ENCODE data around the gene SAMD8. TPM values are rescaled to one million over a fixed set of nuclear protein-coding genes. Genes with fewer than 3 reads are reported as not detected.
A peak's percentile ranks its signal among the peaks of the same experiment; 100 is the strongest.

SAMD8 gene
- total and polyA plus RNA-seq, 2 of the 8 experiments (the other 6 are each of a cell fraction or from before 2014, with no cell fraction given), result 11.7 to 20.9 TPM

- Histone ChIP-seq H2BK5ac (ENCODE audit: low read depth, low read length) (peak overlapping the region; percentile 18; the same call in 1 of the 2 replicates), H2AFZ (ENCODE audit: low read length) (peak overlapping the region; percentile 80; the same call in 1 of the 2 replicates), H4K8ac (ENCODE audit: extremely low read depth, insufficient read depth, low read length) (no peak overlapping the region), H2BK120ac (replicated peaks; ENCODE audit: low read depth, low read length) (no peak overlapping the region), H4K5ac (ENCODE audit: insufficient read length, low read depth, low read length) (no peak overlapping the region), H3K9me3 (ENCODE audit: insufficient read depth in 2 of 2, low read depth in 1 of 2, low read length in 1 of 2) (no peaks in the 10 kb centered on the region; a peak in 1 of 4 replicates), H4K91ac (replicated peaks; ENCODE audit: insufficient read length, low read length) (no peak overlapping the region), H3K14ac (ENCODE audit: insufficient read length) (no peak overlapping the region), H2AK5ac (ENCODE audit: low read depth, low read length) (no peak overlapping the region), H3K4me1 (replicated peaks in 1 of 4; ENCODE audit: control insufficient read depth in 3 of 4, insufficient read depth in 4 of 4, low read length in 3 of 4) (peaks cover 1 to 19% (median 7%) of the 10 kb centered on the region in 4 experiments; a peak in 6 of 7 replicates), H3K23ac (ENCODE audit: insufficient read length) (no peak overlapping the region), H2BK12ac (ENCODE audit: low read depth, low read length) (peak overlapping the region; percentile 82; the same call in 1 of the 2 replicates), H3K27ac (ENCODE audit: low read depth, low read length) (no peak overlapping the region), H2BK20ac (ENCODE audit: low read length) (peak overlapping the region; percentile 3; the same call in 1 of the 2 replicates), H2BK15ac (ENCODE audit: low read length) (0 out of 2 replicates have a peak overlapping the region, but pooled peaks have one; percentile 72), H3K23me2 (ENCODE audit: low read depth, low read length) (no peaks in the 10 kb centered on the region), H3K9ac (replicated peaks in 1 of 4; ENCODE audit: extremely low read depth in 1 of 4, low read depth in 3 of 4, low read length in 3 of 4) (no peak overlapping the region), H3K36me3 (ENCODE audit: control insufficient read depth in 2 of 4, insufficient read depth in 4 of 4, low read length in 3 of 4) (no peaks in the 10 kb centered on the region), H3K4me3 (ENCODE audit: extremely low read depth in 1 of 4, insufficient read depth in 2 of 4, low read depth in 3 of 4, low read length in 4 of 4) (no peak overlapping the region), H3K18ac (ENCODE audit: extremely low read depth, low read length) (0 out of 2 replicates have a peak overlapping the region, but pooled peaks have one; percentile 43), H3K4ac (replicated peaks; ENCODE audit: insufficient read length, low read depth, low read length) (peak overlapping the region; percentile 10), H4K20me1 (replicated peaks in 1 of 2; ENCODE audit: control insufficient read depth in 1 of 2, insufficient read depth in 2 of 2, low read length in 2 of 2) (no peaks in the 10 kb centered on the region), H3K79me2 (ENCODE audit: control insufficient read depth in 1 of 2, insufficient read depth in 2 of 2, low read length in 2 of 2) (no peaks in the 10 kb centered on the region), H3K27me3 (replicated peaks in 1 of 4; ENCODE audit: control insufficient read depth in 3 of 4, extremely low read depth in 1 of 4, insufficient read depth in 3 of 4, low read length in 3 of 4) (no peaks in the 10 kb centered on the region), H3K79me1 (ENCODE audit: low read depth, low read length) (no peaks in the 10 kb centered on the region), H3K4me2 (ENCODE audit: insufficient read depth in 1 of 2, low read depth in 2 of 2, low read length in 2 of 2) (no peak overlapping the region), H3K56ac (replicated peaks; ENCODE audit: insufficient read length, low read depth, low read length) (no peak overlapping the region)
- 92% methylated on average over 19 of the region's 19 CpGs; no CpG with 5 or more reads in 1 of the 2 experiments for WGBS, 2 experiments (ENCODE audit: extremely low coverage in 1 of 2, insufficient coverage in 1 of 2, insufficient read length in 1 of 2, insufficient replicate concordance in 2 of 2, low coverage in 1 of 2, low lambda C conversion rate in 2 of 2, missing lambda C conversion rate in 1 of 2)
- FAIRE-seq, result no peak
- POLR2A ChIA-PET (ENCODE audit: partially characterized antibody), result interaction anchor here (1.0 kb wide), 1 partner anchor 817 kb away, joined by 3 read pairs; no protein-coding TSS in a partner anchor
- CTCF ChIA-PET (ENCODE audit: partially characterized antibody), result interaction anchor here (1.2 to 6.3 kb wide), 3 partner anchors 10 to 61 kb away, joined by 3 to 37 read pairs (median 5); a partner anchor contains a TSS
- no peak for DNase-seq (ENCODE audit: low read depth in 1 of 2, low spot score in 2 of 2)
Measured at GRCh38 chr10:75084834-75085384, 26.5 kb upstream of the SAMD8 start.

Measured in H1 (cell line).